ENCODE measurements around the gene ABCD4.

- TF ChIP-seq, protein P1, sequence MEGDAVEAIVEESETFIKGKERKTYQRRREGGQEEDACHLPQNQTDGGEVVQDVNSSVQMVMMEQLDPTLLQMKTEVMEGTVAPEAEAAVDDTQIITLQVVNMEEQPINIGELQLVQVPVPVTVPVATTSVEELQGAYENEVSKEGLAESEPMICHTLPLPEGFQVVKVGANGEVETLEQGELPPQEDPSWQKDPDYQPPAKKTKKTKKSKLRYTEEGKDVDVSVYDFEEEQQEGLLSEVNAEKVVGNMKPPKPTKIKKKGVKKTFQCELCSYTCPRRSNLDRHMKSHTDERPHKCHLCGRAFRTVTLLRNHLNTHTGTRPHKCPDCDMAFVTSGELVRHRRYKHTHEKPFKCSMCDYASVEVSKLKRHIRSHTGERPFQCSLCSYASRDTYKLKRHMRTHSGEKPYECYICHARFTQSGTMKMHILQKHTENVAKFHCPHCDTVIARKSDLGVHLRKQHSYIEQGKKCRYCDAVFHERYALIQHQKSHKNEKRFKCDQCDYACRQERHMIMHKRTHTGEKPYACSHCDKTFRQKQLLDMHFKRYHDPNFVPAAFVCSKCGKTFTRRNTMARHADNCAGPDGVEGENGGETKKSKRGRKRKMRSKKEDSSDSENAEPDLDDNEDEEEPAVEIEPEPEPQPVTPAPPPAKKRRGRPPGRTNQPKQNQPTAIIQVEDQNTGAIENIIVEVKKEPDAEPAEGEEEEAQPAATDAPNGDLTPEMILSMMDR (IDR thresholded peaks at IDR 0.05; ENCODE audit: insufficient read depth, low read length, poor library complexity, severe bottlenecking), result no peak
- no peak for TF ChIP-seq EZH2phosphoT487 (conservative IDR thresholded peaks at IDR 0.05; ENCODE audit: low read length)
Observed at GRCh38 chr14:74258764-74259035, 44.0 kb downstream of the ABCD4 start.
